Measurements from ENCODE around the gene DDX10.

DNA sequence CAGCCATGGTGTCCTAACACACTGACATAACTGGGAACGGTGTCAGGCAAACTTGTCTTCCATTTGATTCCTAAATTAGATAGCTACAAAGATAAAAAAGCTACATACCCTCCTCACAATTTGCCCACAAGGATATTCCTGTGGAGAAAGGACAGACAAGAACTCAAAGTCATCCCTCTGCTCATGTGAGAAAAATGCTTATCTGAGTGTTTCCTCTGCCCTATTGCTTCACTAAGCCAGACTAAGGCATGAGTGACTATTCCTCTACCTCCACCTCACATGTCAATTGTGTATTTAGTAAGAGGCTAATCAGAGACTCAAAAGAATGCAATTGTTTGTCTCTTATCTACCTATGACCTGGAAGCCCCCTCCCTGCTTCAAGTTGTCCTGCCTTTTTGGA is 247.7 kb downstream of the DDX10 start:
- TF ChIP-seq EZH2 (IDR thresholded peaks at IDR 0.05) (no peak), POLR2AphosphoS5 (IDR thresholded peaks at IDR 0.05; ENCODE audit: borderline replicate concordance, low read depth, low read length) (no peak), FOXP2 (optimal IDR thresholded peaks at IDR 0.05; ENCODE audit: control extremely low read depth, extremely low read length, insufficient read depth) (no peak)
